ENCODE results near the gene ZNF691.
"Not testable (repeated sequence)": the region's sequence is repeated elsewhere in the genome, so short reads cannot be mapped to it uniquely, and the experiment has no call there.

The ZNF691 gene

DNA sequence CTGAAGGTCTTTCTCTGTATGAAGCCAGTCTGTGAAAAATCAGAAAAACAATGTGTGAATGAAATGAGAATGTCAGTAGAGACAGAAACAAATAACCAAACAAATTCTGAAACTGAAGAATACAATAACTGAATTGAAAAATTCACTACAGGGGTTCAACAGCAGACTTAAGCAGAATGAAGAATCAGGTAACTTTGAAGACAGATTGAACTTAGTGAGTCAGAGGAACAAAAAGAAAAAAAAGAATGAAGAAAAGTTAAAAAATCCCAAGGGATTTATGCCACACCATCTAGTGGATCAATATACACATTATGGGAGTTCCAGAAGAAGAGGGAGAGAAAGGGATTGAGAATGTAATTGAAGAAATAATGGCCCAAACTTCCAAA is 14.6 kb downstream of the ZNF691 start:
- no peak for DNase-seq

DNA sequence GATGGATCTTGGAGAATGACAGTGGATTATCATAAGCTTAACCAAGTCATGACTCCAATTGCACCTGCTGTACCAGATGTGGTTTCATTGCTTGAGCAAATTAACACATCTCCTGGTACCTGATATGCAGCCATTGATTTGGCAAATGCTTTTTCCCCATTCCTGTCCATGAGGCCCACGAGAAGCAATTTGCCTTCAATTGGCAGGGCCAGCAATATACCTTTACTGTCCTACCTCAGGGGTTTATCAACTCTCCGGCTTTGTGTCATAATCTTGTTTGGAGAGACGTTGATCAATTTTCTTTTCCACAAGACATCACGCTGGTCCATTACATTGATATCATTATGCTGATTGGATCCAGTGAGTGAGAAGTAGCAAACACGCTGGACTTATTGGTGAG is 20.1 kb downstream of the ZNF691 start:
- DNase-seq = no peak

DNA sequence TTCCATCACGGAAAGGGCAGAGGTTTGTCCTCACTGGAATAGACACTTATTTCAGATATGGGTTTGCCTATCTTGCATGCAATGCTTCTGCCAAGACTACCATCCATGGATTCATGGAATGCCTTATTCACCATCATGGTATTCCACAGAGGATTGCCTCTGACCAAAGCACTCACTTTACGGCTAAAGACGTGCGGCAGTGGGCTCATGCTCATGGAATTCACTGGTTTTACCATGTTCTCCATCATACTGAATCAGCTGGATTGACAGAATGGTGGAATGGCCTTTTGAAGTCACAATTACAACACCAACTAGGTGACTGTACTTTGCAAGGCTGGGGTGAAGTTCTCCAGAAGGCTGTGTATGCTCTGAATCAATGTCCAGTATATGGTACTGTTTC is 22.1 kb downstream of the ZNF691 start:
- DNase-seq = not testable (repeated sequence)

DNA sequence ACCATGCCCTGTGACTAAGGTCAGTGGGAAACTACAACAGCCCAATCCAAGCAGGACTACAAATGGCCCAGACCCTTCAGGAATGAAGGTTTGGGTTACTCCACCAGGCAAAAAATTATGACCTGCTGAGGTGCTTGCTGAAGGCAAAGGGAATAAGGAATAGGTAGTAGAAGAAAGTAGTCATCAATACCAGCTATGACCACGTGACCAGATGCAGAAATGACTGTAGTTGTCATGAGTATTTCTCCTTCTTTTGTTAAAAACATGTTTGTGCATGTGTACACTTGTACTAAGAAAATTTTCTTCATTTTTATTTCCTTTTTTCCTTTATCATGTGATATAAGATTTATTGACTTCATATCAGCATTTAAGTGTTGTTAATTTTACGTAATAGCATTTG is 22.8 kb downstream of the ZNF691 start:
- not testable (repeated sequence) for DNase-seq

DNA sequence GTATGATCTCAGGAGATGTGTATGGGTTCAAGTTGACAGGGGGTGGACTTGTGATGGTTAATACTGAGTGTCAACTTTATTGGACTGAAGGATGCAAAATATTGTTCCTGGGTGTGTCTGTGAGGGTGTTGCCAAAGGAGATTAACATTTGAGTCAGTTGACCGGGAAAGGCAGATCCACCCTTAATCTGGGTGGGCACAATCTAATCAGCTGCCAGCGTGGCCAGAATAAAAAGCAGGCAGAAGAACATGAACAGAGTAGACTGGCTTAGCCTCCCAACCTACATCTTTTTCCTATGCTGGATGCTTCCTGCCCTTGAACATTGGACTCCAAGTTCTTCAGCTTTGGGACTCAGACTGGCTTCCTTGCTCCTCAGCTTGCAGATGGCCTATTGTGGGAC is 23.3 kb downstream of the ZNF691 start:
- not testable (repeated sequence) for DNase-seq

DNA sequence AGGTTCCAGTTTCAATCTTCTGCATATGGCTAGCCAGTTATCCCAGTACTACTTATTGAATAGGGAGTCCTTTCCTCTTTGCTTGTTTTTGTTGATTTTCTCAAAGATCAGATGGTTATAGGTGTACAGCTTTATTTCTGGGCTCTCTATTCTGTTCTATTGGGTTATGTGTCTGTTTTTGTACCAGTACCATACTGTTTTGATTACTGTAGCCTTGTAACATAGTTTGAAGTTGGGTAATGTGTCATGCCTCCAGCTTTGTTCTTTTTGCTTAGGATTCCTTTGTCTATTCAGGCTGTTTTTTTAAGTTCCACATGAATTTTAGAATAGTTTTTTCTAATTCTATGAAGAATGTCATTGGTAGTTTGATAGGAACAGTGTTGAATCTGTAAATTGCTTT is 26.7 kb downstream of the ZNF691 start:
- DNase-seq = not testable (repeated sequence)

DNA sequence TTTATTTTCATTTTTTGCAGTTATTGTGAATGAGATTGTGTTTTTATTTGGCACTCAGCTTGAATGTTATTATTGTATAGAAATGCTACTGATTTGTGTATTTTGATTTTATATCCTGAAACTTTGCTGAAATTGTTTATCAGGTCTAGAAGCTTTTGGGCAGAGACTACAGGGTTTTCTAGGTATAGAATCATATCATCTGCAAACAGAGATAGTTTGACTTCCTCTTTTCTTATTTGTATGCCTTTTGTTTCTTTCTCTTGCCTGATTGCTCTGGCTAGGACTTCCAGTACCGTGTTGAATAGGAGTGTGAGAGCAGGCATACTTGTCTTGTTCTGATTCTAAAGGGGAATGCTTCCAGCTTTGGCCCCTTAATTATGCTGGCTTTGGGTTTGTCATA is 27.3 kb downstream of the ZNF691 start:
- no peak for DNase-seq

DNA sequence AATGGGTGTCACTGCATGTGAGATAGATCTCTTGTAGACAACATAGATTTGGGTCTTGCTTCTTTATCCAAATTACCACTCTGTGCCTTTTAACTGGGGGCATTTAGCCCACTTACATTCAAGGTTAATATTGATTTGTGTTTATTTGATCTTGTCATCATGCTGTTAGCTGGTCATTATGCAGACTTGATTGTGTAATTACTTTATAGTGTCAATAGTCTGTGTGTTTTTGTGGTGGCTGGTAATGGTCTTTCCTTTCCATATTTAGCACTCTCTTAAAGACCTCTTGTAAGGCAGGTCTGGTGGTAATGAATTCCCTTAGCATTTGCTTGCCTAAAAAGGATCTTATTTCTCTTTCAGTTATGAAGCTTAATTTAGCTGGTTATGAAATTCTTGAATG is 29.6 kb downstream of the ZNF691 start:
- no peak for DNase-seq

DNA sequence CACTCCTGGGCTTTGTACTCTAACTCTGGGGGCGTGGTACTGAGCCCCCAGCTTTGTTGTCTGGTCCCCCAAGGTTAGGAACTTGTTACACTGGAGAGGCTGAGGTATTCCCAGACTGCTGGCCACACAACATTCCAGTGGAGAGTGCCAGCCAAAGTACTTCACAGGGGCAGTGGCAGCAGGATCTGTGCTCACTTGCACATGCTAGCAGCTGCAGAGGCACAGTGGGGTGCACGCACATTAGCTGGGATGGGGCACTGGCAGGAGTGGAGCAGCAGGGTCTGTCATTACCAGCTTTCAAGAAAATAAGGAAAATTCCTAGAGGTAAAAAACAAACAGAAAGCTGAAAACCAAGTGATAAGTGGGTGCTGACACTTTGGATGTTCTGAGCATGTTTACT is 31.0 kb downstream of the ZNF691 start:
- DNase-seq = no peak

DNA sequence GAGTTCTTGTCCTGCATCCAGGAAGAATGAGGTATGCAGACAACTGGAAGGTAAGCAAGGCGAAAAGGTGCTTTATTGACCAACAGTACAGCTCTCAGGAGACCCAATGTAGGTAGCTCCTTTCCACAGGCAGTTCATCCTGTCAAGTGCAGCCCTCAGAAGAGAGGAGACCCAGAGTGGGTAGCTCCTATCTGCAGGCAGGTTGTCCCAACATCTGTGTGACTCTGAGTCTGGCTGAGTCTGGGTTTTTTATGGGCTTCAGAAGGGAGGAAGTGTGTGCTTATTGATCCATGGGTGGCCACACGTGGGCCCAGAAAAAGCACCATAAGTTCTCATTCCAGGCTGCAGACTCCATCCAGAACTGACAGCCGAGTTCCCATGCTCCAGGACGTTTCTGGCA is 34.0 kb downstream of the ZNF691 start:
- DNase-seq = no peak

DNA sequence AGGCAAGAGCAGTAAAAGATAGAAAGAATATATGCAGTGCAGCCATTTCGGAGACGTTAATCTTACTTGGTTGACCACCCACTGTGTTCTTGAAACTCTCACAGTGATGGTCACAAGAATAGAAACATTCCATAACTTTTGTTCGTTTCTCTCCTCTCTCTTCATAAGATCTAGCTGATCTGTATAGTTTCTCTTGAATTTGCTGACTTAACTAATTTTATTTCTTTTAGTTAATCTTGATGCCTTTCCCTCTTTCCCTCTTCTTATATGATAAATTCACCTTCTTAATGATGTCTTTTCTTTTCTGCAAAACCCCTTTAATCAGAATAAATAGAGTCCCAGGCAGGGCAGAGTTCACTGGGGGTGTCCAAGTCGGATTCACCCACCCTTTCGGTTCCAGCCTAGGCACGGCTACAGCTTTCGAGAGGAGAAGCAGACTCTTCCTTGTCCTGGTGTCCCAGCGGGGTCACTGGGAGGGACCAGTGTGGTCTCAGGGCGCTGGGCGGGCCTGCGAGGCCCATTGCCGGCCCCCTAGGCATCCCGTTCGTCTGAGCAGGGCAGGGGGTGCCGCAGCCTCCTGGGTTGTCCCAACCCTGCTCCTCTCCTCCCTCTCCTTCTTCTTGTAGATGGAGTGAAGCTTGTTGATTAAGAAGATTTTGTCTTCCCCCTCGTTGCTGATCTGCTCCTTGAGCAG is 39.8 kb downstream of the ZNF691 start:
- no peak for DNase-seq

DNA sequence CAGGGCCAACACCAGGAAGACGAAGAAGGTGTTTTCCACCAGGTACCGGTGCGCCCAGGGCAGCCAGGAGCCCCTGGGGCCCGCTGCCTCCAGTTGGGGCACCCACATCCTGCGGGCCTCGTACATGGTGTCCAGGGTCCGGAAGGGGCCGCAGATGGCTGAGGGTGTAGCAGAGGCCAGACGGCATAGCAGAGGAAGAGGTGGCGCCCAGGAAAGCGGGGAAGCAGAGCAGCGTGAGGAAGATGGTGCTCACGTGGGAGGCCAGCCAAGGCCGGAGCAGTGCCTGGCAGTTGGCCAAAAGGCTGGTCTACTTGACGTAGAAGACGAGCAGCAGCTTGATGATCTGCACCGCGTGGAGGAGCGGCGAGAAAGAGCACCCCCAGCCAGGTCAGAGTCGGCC is 40.4 kb downstream of the ZNF691 start:
- DNase-seq = no peak

DNA sequence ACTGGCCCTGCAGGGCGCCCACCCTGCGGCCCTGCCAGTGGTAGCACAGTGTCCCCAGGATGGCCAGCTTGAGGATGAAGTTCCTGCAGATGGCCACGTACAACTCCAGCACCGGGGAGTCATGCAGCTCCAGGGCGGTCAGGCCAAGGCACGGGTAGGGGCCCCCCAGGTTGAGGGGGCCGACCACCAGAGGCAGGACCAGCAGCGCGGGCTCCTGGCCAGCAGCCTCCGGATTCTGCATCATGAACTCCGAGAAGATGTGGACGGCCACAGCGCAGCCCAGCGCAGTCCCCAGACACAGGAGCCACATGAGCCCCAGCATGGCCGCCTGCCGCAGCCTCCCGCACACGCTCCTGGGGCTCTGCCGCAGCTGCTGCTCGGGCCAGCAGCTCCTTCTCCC is 41.0 kb downstream of the ZNF691 start:
- no peak for DNase-seq

DNA sequence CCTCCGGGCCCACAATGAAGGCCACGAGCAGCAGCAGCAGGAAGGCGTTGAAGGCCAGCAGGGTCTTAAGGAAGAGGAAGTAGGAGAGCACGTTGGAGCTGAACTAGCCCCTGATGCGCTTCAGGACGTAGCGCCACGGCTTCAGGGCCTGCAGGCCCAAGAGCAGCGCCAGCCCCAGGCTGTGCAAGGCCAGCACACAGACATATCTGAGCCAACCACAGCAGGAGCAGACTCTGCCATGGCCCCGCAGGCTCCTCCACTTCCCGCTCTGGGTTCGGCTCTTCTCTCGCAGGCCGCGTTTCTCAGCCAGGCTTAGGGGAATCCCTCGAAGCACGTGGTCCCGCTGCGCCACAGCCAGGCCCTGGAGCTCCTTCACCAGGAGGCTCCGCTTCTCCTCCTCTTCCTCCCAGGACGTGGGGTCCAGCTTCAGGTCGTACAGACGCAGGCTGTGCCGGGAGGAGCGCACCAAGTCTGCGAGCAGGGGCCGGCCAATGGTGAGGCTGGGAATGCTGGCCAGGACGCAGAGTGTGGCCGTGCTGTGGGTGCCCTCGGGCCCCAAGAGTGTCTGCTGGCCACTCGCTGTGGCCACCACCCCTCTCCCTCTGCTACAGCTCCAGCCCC is 41.7 kb downstream of the ZNF691 start:
- no peak for DNase-seq

DNA sequence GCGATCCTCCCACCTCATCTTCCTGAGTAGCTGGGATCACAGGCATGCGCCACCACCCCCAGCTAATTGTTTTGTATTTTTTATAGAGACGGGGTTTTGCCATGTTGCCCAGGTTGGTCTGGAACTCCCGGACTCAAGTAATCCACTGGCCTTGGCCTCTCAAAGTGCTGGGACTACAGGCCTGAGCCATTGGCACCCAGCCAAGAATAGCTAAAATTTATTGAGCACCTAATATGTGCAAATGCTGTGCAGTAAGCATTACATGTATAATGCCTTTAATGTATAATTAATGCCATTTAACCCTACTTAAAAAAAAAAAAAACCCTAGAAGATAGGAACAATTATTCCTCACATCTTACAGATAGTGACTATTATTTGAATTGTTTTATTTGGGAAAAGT is 42.9 kb downstream of the ZNF691 start:
- DNase-seq = no peak

DNA sequence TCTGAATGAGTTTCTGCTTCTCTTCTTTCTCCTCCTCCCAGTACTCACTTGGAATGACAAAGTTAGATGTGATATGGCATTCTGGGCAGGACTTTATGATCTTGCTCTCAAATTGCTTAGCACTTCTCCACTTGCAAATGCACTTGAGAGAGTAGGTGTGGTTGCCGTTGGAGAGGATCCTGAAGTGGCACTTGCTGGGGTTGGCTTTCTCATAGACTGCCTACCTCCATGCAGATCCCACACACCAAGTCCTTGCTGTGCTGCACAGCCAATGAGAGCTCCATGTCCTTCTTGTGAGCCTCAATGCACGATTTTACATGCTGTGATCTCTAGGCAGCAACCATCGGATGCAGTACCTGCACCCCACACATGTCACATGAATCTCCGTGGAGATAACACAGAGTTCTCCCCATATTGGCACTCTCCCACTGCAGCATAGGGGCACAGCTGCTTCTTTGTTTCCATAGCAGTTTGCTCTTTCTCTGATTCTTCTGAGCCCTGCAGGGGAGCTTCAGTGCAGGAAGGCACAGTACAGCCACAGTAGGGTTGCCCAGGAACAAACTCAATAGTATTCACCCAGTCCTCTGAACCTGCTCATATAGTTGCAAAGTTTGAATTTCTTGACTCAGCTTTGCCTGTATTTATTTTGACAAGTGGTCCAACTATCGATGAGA is 45.2 kb downstream of the ZNF691 start:
- no peak for DNase-seq

DNA sequence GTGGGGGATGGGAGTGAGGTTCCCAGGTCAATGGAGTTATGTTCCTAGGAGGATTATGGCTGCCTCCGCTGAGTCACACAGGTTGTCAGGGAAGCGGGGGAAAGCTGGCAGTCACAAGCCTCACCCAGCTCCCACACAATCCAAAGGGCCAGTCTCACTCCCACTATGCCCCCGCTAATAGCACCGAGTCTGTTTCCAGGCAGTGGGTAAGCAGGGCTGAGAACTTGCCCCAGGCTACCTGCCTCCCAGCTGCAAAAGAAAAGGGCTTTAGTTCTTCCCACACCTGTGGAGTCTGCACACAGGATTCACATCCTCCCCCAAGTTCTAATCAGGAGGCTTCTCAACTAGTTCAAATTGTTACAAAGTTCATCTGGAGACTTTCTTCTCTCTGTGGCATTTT is 53.5 kb downstream of the ZNF691 start:
- DNase-seq = not testable (repeated sequence)
